ENCODE measurements around the gene TRAF1. TPM values are rescaled to one million over a fixed set of nuclear protein-coding genes. Genes with fewer than 3 reads are reported as not detected.
A peak's percentile ranks its signal among the peaks of the same experiment; 100 is the strongest.

Gene TRAF1
- total and polyA plus RNA-seq, 10 of the 15 experiments (the other 5 are each of a cell fraction or from before 2014, with no cell fraction given), result 13.8 to 163 (median 128) TPM

DNA sequence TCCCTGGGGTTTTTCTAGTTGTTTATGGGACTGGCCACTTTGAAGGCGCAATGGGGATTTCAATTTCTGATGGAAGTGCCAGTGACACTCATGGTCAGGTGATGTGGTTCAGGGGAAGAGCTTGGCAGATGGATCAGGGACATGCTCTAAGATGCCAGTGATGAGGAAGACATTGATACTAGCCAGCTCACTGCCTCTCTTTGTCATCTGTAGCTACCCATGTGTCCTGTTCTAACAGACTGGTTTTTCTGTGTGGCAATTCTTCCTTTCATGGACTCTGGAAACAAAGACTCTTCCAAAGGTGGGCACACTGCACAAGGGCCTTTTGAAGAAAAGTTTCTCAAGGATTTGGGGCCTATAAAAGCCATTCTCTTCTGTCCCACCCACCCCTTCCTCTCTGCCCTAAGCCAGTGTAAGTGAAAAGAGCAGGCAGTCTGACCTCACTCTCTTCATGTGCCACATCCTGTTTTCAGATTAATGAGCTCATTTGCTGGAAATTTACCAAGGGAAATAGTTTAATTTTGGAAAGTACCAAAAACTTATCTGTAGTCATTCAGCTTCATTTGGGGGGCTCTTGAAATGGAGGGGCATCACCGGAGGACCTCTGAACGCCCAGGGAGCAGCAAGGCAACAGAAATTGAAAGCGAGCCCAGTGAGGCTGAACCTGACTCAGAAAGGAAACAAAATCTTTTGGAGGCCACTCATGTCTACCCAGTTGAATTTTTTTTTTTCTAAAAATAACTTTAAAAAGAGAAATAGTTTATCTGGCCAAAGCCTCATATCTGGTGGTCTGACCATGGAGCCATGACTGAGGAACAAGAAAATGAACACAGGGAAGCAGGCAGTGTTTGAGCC is 4.9 kb upstream of the TRAF1 start (continued):
- TF ChIP-seq, protein P1, sequence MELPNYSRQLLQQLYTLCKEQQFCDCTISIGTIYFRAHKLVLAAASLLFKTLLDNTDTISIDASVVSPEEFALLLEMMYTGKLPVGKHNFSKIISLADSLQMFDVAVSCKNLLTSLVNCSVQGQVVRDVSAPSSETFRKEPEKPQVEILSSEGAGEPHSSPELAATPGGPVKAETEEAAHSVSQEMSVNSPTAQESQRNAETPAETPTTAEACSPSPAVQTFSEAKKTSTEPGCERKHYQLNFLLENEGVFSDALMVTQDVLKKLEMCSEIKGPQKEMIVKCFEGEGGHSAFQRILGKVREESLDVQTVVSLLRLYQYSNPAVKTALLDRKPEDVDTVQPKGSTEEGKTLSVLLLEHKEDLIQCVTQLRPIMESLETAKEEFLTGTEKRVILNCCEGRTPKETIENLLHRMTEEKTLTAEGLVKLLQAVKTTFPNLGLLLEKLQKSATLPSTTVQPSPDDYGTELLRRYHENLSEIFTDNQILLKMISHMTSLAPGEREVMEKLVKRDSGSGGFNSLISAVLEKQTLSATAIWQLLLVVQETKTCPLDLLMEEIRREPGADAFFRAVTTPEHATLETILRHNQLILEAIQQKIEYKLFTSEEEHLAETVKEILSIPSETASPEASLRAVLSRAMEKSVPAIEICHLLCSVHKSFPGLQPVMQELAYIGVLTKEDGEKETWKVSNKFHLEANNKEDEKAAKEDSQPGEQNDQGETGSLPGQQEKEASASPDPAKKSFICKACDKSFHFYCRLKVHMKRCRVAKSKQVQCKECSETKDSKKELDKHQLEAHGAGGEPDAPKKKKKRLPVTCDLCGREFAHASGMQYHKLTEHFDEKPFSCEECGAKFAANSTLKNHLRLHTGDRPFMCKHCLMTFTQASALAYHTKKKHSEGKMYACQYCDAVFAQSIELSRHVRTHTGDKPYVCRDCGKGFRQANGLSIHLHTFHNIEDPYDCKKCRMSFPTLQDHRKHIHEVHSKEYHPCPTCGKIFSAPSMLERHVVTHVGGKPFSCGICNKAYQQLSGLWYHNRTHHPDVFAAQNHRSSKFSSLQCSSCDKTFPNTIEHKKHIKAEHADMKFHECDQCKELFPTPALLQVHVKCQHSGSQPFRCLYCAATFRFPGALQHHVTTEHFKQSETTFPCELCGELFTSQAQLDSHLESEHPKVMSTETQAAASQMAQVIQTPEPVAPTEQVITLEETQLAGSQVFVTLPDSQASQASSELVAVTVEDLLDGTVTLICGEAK (IDR thresholded peaks at IDR 0.05; ENCODE audit: borderline replicate concordance), result peak; percentile 42; the same call in 1 of the 2 replicates
- TF ChIP-seq CHD1 (IDR thresholded peaks at IDR 0.05; ENCODE audit: low read depth, low read length) (no peak), MTA2 (IDR thresholded peaks at IDR 0.05; ENCODE audit: low read depth) (peak; percentile 94), CREB1 (IDR thresholded peaks at IDR 0.05; ENCODE audit: low read depth) (no peak), HDGF (IDR thresholded peaks at IDR 0.05) (peak; percentile 72; the same call in 1 of the 2 replicates), TBL1XR1 (IDR thresholded peaks at IDR 0.05; ENCODE audit: low read depth, low read length) (no peak), TCF12 (IDR thresholded peaks at IDR 0.05; ENCODE audit: low read depth, low read length) (no peak; the same call in 1 of the 2 replicates), TAF1 (IDR thresholded peaks at IDR 0.05; ENCODE audit: borderline replicate concordance, low read depth, low read length) (peak; percentile 63; the same call in 1 of the 2 replicates), RAD21 (IDR thresholded peaks at IDR 0.05; ENCODE audit: insufficient read depth, low read depth, low read length) (peak; percentile 15; the same call in 1 of the 2 replicates), JUND (IDR thresholded peaks at IDR 0.05; ENCODE audit: low read depth, low read length) (peak; percentile 75), EED (IDR thresholded peaks at IDR 0.05; ENCODE audit: low read depth) (peak; percentile 87), POLR2AphosphoS2 (IDR thresholded peaks at IDR 0.05; ENCODE audit: low read depth, low read length) (no peak; the same call in 1 of the 2 replicates), POU2F2 (IDR thresholded peaks at IDR 0.05; ENCODE audit: borderline replicate concordance, low read depth, low read length) (peak; percentile 75; the same call in 1 of the 3 replicates), MXI1 (IDR thresholded peaks at IDR 0.05; ENCODE audit: low read depth, low read length) (peak; percentile 74), GATAD2B (conservative IDR thresholded peaks at IDR 0.05; ENCODE audit: low read depth) (0 out of 2 replicates have a peak, but pooled peaks have one; percentile 34), NR2C2 (IDR thresholded peaks at IDR 0.05; ENCODE audit: borderline replicate concordance, control insufficient read depth, insufficient read length, low read depth) (no peak), RBBP5 (conservative IDR thresholded peaks at IDR 0.05) (no peak)
- TF ChIP-seq, protein P2, sequence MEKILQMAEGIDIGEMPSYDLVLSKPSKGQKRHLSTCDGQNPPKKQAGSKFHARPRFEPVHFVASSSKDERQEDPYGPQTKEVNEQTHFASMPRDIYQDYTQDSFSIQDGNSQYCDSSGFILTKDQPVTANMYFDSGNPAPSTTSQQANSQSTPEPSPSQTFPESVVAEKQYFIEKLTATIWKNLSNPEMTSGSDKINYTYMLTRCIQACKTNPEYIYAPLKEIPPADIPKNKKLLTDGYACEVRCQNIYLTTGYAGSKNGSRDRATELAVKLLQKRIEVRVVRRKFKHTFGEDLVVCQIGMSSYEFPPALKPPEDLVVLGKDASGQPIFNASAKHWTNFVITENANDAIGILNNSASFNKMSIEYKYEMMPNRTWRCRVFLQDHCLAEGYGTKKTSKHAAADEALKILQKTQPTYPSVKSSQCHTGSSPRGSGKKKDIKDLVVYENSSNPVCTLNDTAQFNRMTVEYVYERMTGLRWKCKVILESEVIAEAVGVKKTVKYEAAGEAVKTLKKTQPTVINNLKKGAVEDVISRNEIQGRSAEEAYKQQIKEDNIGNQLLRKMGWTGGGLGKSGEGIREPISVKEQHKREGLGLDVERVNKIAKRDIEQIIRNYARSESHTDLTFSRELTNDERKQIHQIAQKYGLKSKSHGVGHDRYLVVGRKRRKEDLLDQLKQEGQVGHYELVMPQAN (conservative IDR thresholded peaks at IDR 0.05), result no peak
- TF ChIP-seq, protein P3, sequence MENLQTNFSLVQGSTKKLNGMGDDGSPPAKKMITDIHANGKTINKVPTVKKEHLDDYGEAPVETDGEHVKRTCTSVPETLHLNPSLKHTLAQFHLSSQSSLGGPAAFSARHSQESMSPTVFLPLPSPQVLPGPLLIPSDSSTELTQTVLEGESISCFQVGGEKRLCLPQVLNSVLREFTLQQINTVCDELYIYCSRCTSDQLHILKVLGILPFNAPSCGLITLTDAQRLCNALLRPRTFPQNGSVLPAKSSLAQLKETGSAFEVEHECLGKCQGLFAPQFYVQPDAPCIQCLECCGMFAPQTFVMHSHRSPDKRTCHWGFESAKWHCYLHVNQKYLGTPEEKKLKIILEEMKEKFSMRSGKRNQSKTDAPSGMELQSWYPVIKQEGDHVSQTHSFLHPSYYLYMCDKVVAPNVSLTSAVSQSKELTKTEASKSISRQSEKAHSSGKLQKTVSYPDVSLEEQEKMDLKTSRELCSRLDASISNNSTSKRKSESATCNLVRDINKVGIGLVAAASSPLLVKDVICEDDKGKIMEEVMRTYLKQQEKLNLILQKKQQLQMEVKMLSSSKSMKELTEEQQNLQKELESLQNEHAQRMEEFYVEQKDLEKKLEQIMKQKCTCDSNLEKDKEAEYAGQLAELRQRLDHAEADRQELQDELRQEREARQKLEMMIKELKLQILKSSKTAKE (IDR thresholded peaks at IDR 0.05; ENCODE audit: low read depth, poor library complexity, severe bottlenecking), result peak; percentile 93
- TF ChIP-seq, protein P4, sequence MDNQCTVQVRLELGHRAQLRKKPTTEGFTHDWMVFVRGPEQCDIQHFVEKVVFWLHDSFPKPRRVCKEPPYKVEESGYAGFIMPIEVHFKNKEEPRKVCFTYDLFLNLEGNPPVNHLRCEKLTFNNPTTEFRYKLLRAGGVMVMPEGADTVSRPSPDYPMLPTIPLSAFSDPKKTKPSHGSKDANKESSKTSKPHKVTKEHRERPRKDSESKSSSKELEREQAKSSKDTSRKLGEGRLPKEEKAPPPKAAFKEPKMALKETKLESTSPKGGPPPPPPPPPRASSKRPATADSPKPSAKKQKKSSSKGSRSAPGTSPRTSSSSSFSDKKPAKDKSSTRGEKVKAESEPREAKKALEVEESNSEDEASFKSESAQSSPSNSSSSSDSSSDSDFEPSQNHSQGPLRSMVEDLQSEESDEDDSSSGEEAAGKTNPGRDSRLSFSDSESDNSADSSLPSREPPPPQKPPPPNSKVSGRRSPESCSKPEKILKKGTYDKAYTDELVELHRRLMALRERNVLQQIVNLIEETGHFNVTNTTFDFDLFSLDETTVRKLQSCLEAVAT (IDR thresholded peaks at IDR 0.05), result peak; percentile 56
